Lower leg skin (tissue), 3 donors: ENCODE results near the gene WT1.

Source experiments
- CTCF ChIP-seq, 3 donors: fragments of 450-650 bp; IDR thresholded peaks; one replicate each; pipeline ENCODE4 v1.5.1; 2016; ENCODE audit warnings: antibody characterized with exemption in 3 of 3, mild to moderate bottlenecking in 3 of 3, moderate library complexity in 2 of 3
- POLR2A ChIP-seq, 2 donors: fragments of 450-650 bp; IDR thresholded peaks; one replicate each; pipeline ENCODE4 v1.6.1; 2016 to 2017; ENCODE audit warnings: antibody characterized with exemption in 2 of 2, mild to moderate bottlenecking in 1 of 2, moderate library complexity in 1 of 2

DNA sequence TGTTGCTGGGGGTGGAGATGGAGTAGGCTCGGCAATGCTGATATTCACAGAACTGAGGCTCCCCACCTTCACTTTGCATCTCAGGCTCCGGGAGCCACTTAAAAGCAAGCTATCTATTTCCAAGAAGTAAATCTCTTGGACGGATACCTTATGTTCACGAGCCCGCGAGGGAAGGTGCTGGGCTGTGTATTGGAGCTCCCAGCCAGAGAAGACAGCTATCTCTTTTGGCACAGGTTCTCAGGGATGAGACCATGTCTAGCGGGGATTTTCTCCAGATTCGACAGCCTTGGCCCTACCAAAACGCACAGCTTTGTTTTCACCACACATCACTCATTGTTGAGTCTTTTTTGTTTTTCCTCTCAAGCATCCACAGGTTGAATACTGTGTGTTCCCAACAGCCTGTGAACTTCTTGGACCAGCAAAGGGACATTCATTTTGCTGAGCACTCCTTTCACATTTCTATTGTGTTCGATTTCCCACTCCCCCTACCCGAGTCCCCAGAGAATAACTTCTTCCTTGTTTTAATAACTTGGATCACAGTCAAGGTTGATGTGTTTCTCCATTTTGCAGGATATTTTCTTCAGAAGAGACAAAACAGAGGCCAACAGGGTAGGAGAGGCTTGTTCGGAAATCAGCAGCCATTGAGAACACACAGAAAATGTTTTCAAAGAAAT lies 23.3 kb downstream of the WT1 start:
- TF ChIP-seq CTCF (IDR thresholded peaks at IDR 0.05) (no peak), POLR2A (IDR thresholded peaks at IDR 0.05) (no peak)
